Limb (tissue), 2 donors: Measurements from ENCODE around the gene PLK3.
"Not testable (repeated sequence)": the region's sequence is repeated elsewhere in the genome, so short reads cannot be mapped to it uniquely, and the experiment has no call there.

Experiments
- DNase-seq, 2 donors: peaks; one replicate each; pipeline ENCODE4 v3.0.0-alpha.2; 2016; ENCODE audit errors: extremely low spot score in 2 of 2

The PLK3 gene

DNA sequence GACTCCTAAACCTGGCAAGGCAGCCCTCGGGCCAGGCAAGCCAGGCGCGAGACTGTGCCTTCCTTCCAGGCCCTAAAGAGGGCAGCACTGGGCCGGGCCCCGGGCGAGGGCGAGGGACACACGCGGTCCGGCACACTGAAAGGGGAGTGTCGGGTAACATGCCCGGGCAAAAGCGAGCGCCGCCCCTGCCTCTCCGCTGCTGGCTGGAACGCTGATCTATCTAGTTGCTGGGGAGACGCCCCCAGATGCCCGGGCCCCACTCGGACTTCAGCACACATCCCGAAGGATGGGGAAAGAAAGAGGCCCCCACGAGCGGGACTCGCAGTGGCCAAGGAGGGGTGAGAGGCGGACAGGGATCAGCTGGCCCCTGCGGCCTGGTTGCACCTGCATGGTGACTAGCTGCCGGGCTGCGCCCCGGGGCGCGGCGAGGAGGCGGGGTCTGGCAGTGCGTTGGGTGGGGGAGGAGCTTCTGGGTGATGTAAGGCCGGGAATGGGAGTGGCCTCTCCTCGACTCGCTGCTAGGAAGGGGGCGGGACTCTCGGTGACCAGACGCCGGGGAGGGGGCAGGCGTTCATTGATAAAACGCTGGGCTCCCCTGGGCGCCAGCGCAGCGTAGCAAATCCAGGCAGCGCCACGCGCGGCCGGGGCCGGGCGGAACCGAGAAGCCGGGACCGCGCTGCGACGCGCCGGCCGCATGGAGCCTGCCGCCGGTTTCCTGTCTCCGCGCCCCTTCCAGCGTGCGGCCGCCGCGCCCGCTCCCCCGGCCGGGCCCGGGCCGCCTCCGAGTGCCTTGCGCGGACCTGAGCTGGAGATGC lies at the start of gene PLK3:
TSS of gene PLK3 (plus strand) at position 608 of the 815 bp plus-strand sequence. CDS start at position 695, 87 bp downstream.
- DNase-seq: peak; percentile 97 to 99

- DNase-seq: no peak
Measured at GRCh38 chr1:44757420-44757819, 42.8 kb upstream of the PLK3 start.

- no peak for DNase-seq
Measured at GRCh38 chr1:44759077-44759476, 41.1 kb upstream of the PLK3 start.

DNA sequence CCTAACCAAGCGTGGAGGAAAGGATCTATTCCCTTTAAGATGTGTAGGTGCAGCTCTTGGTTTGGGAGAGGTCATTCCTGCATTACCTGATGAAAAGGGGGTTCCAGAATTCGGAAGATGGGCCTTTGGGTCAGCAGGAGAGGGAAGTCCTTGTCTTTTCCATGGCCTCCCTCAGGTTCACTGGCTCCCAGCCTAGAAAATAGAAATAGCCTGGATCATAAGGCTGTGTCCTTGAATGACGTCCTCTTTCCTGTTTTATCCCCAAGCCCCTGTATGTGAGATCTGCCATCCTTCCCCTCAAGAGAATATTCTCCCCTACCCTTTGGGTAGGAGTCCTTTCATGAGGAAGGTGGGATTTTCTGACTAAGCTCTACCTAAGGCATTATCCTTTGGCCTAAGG lies 39.3 kb upstream of the PLK3 start:
- no peak for DNase-seq

DNA sequence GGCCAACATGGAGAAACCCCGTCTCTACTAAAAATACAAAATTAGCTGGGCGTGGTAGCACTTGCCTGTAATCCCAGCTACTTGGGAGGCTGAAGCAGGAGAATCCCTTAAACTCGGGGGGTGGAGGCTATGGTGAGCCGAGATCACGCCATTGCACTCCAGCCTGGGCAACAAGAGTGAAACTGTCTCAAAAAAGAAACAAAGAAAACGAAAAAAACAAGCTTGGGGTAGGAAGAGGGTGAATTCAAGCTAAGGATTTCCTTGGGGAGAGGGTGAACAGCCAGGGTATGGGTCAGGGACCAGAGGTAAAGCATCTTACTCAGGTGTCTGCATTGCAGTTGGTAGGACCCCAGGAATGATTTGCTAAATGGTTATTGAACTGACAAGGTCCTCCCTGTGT lies 33.8 kb upstream of the PLK3 start:
- DNase-seq: not testable (repeated sequence)

DNA sequence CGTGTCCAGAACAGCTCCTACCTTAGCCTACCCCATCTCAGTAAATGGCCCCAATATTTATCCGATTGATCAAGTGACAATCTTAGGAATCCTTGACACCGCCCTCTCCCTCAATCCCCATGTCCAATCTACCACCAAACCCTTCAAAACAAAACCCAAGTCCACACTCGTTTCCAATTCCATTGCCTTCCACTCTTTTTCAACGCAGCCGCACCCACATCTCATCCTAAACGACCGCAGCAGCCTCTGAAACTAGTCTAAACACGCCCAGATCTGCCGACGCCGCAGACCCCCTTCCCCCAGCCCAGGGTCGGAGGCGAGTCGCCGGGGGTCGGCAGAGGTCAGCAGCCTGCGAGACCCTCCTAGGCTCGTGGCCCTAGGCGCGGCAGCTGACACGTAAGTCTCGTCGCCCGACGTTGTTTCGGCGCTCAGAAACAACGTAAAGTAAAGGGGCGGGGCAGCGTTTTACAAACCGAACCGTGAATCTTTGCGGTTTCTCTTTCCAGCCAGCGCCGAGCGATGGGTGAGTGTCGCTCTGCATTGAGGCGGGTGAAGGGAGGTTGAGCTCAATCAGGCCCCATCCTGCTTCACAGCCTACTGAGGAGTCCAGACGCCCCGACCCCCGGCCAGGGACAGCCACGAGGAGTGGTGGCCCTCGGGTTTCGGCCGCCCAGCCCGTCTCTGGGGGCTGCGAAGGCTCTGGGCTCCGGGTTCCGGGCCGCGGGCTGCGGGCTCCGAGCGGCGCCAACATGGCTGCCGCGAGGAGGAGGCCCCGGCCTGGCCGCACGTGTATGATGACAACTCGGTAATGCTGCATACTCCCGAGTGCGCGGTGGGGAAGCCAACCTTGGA lies 24.9 kb upstream of the PLK3 start, which contains the start of gene RPS8:
TSS of gene RPS8 (plus strand) at position 463 of the 852 bp plus-strand sequence. CDS start at position 520, 57 bp downstream.
- DNase-seq: peak; percentile 93 to 96

- DNase-seq: no peak
Measured at GRCh38 chr1:44775930-44776729, 24.0 kb upstream of the PLK3 start.

GRCh38 chr1:44776730-44777068 lies 23.5 kb upstream of the PLK3 start:
- DNase-seq: no peak

DNA sequence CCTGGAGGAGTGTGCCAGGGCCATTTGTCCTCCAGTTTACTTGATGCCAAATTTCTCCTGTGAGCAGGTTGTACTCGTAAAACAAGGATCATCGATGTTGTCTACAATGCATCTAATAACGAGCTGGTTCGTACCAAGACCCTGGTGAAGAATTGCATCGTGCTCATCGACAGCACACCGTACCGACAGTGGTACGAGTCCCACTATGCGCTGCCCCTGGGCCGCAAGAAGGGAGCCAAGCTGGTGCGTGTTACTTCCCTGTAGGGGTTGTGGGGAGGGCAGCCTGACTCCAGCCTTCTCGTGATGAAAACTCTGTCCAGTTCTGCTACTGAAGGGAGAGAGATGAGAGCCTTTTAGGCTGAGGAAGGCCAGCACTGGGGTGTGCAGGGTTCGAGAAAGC lies 22.6 kb upstream of the PLK3 start:
- DNase-seq: no peak

DNA sequence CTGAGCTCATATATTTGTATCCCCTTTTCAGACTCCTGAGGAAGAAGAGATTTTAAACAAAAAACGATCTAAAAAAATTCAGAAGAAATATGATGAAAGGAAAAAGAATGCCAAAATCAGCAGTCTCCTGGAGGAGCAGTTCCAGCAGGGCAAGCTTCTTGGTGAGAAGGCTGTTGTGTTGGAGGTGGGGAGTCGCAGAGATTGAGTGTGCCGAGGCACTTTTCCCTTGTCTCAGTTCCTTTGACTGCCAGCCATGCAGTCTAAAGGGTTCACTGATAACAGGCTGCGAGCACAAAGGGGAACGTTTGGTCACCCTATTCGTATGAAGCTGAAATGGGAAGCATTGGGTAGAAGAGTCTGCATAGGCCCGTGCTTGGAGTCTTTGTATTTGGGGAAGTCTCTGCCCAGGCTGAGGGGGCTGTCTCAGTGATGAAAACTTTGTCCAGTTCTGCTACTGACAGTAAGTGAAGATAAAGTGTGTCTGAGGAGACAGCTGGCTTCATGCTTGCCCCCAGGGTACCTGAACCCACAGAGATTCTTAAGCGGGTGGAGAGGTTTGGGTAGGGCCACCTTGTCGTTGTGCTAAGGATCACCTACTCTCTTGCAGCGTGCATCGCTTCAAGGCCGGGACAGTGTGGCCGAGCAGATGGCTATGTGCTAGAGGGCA lies 22.1 kb upstream of the PLK3 start:
- no peak for DNase-seq

DNA sequence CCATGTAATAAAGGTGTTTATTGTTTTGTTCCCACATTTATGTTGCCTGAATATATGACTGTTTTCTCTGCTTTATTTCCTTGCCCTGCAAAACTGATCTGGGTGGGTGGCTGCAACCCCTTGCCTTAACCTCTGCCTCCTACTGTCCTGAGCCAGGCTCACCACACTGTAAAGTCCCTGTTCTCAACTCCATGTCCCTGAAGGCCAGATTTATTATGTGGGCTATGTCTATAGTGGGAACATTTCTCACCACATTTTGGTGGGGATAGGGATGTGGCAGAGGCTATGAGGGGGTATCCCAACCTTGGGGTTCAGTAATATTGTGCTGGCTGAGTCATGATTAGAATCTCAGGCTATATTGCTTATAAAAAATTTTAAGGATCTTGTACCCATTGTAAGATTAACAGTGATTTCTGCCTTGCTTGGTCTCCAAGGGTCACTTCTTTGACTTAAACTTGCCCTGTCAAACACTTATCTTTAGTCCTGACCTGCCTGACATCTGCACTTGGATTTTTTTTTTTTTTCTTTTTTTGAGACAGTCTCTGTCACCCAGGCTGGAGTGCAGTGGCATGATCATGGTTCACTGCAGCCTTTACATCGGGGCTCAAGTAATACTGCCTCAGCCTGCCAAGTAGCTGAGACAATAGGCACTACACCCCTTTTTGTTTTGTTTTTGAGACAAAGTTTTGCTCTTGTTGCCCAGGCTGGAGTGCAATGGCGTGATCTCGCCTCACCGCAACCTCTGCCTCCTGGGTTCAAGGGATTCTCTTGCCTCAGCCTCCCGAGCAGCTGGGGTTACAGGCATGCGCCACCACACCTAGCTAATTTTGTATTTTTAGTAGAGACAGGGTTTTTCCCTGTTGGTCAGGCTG lies 21.2 kb upstream of the PLK3 start:
- DNase-seq: no peak

DNA sequence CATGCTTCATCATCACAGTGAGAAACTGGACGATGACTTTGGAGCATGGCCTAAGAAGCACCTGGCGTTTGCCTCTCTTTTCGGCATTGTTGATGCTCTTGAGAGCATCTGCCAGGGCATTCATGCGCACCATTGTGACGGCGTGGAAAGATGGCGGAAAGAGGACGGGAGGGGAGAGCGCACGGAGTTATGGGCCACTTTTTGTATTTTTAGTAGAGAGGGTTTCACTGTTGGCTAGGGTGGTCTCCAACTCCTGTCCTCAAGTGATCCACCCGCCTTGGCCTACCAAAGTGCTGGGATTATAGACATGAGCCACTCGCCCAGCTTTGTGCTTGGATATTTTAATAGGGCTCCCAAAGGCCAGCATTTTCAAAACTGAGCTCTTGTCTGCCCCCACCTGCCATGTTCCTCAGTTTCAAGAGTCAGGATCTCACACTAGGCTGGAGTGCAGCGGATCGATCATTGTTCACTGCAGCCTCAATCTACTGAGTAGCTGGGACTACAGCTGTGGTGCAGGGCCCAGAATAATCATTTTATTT lies 19.5 kb upstream of the PLK3 start:
- DNase-seq: no peak

DNA sequence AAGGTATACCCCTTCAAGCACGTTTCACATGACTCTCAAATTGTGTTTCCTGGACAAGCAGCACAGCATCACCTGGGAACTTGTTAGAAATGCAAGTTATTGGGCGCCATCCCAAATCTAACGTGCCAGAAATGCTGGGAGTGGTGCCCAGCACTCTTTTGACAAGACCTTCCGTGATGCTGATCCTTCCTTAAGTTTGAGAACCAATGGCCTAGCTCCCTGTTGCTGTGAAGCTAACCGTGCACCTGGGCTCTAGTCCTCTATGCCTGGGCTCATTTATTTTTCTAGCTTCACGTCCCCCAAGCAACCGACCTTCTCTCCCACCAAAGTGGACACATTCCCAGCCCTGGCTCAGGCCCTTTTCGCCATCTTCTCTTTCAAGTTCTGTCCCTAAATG lies 16.5 kb upstream of the PLK3 start:
- no peak for DNase-seq

- DNase-seq: peak in 1 of 2 donors; percentile 61
Measured at GRCh38 chr1:44784094-44785028, 15.8 kb upstream of the PLK3 start.

GRCh38 chr1:44785029-44785380 lies 15.2 kb upstream of the PLK3 start:
- DNase-seq: no peak

- DNase-seq: no peak
Measured at GRCh38 chr1:44785501-44786137, 14.6 kb upstream of the PLK3 start.

GRCh38 chr1:44786138-44786840 lies 13.9 kb upstream of the PLK3 start:
- DNase-seq: peak; percentile 58 to 82
